HT1080 (cell line): Measurements from ENCODE around the gene CHAMP1. TPM values are rescaled to one million over a fixed set of nuclear protein-coding genes. Genes with fewer than 3 reads are reported as not detected.

Experiments
- DNase-seq: peaks from one replicate; pipeline ENCODE4 v3.0.0-alpha.2; 2015; ENCODE audit warnings: low read depth
- polyA plus RNA-seq, 2 experiments: library from polyadenylated mRNA; depleted of rRNA; stranded (reverse); fragments of >200 nt; gene quantifications; 2 replicates each; pipeline ENCODE4 v1.2.3, GENCODE V29; 2015
- total RNA-seq: library from RNA; depleted of rRNA; stranded (reverse); fragments of >200 nt; shearing (Covaris generic); gene quantifications from 2 replicates; pipeline ENCODE4 v1.2.3, GENCODE V29; 2014; rRNA removed

Gene CHAMP1, protein sequence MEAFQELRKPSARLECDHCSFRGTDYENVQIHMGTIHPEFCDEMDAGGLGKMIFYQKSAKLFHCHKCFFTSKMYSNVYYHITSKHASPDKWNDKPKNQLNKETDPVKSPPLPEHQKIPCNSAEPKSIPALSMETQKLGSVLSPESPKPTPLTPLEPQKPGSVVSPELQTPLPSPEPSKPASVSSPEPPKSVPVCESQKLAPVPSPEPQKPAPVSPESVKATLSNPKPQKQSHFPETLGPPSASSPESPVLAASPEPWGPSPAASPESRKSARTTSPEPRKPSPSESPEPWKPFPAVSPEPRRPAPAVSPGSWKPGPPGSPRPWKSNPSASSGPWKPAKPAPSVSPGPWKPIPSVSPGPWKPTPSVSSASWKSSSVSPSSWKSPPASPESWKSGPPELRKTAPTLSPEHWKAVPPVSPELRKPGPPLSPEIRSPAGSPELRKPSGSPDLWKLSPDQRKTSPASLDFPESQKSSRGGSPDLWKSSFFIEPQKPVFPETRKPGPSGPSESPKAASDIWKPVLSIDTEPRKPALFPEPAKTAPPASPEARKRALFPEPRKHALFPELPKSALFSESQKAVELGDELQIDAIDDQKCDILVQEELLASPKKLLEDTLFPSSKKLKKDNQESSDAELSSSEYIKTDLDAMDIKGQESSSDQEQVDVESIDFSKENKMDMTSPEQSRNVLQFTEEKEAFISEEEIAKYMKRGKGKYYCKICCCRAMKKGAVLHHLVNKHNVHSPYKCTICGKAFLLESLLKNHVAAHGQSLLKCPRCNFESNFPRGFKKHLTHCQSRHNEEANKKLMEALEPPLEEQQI
- total RNA-seq, result 25.4 and 26.3 TPM in 2 replicates
- 48.5 and 54.1 TPM in 2 replicates for polyA plus RNA-seq (2015; cell fraction: cytosol; rRNA removed)
- polyA plus RNA-seq (2015; cell fraction: nucleus; rRNA removed), result 36.2 and 38.1 TPM in 2 replicates

DNA sequence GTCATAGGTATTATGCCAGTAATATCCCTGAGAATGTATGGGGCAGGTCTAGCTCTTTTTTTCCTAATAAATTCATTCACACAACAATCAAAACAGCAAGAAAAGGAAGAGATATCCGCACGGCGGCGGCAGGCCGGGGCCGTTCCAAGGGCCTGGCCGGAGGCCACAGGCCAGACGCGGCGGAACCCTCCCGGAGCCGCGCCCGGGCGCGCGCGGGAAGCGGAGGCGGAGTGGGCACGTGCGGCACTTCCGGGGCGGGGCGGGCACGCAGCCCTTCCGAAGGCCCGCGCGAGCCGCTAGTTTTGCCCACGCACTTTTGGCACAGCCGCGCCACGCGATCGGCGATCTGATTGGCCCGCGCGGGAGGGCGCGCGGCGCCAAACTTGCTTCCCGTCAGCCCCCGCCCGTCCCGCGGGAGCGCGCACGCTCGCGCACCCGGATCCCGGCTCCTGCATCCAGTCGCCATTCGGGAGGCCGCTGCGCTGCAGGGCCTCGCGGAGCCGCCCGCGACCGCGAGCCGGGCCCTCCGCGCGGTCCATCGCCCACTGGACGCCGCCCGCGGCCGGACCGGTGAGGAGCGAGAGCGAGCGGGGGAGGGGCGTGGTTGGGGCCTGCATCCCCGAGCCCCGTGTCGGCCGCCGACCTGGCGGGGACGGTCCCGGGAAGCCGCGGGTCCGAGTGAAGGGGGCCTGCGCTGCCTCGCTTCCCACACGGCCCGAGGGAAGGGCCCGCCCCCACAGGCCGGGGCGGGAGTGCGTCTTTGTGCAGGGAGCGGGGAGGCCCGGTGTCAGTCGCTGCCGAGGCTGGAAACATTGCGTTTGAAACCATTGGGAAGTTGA, at the start of gene CHAMP1:
TSS of gene CHAMP1 (plus strand) at position 430 of the 839 bp plus-strand sequence. CDS start 9,340 bp downstream, outside the sequence.
- DNase-seq, result peak; percentile 97

DNA sequence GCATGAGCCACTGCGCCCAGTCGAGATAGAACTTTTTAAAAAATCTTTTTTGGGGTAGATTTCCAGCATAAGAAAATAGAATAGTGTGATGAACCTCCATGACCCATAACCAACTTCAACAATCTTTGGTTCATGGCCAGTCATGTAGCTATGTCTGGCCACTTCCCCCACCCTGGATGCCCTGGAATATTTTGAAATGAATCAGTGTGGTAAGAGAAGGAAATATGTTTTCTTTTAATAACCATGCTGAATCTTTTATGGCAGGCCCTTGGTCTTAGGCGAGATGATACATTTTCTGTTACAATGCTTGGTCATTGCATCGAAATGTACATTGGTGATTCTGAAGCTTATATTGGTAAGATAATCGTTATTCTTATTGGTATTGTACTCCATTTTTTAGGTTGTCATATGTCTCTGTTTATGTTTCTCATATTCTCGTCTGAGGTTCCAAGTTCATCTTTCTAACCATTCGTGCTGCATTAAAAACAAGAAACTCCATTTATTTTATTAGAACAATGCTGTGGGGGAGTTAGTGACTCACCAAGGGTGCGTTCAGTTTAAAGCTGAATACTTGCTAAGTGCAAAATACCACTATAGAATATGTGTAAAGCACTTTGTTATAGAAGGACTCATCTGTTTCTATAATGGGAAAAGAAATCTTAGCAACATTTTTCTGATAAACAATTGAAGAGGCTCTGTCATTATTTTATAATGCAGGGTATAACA, 49.3 kb upstream of the CHAMP1 start:
- no peak for DNase-seq

DNA sequence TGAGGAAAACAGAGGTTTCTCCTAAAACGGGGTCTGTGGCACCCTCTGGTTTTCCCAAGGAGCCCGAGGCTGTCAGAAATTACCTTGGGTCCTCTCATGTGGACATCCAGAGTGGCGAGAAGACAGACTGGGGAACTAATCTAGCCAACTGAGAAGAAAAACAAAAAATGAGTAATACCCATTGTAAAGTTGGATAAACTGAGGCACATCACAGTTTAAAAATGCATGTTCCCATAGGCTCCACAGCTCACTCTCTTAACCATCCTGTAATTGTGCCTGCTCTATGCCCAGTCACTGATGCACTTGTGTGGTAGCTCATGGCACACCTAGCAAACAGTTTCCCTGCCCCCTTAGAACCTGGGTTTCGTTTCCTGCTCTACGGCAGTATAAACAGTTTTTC, 48.1 kb upstream of the CHAMP1 start:
- no peak for DNase-seq

DNA sequence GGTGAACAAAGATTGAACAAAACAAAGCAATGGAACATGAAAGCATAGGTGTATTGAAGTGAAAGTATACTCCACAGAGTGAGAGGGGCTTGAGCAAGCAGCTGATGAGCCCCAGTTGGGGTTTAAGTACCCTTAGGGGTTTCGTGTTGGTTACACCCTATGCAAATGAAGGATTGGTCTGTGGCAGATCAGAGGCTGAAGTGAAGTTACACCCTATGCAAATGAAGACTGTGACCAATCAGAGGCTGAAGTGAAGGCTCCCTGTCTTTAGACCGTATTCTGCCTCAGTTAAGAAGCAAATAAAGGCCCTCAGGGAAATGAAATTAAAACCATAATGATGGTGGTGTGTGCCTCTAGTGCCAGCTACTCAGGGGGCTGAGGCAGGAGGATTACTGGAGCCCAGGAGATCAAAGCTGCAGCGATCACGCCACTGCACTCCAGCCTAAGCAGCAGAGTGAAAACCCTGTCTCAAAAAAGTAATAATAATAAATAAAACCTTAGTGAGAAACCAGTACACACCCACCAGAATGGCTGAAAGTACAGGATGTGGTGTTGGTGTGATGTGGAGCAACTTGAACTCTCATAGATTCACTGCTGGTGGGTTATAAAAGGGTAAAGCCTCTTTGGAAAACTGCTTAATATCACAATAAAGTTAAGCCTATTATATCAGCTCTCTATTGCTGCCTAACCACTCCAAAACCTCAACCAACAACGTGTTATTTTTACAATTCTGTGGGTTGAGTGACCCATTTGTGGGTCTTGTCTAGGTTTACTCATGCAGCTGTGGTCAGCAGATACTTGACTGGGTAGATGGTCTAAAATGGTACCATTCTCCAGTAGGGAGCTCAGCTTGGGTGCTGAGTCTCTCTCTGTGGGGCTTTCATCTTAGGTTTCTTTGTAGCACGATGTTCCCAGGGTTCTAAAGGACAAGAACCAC, 45.7 kb upstream of the CHAMP1 start:
- no peak for DNase-seq

DNA sequence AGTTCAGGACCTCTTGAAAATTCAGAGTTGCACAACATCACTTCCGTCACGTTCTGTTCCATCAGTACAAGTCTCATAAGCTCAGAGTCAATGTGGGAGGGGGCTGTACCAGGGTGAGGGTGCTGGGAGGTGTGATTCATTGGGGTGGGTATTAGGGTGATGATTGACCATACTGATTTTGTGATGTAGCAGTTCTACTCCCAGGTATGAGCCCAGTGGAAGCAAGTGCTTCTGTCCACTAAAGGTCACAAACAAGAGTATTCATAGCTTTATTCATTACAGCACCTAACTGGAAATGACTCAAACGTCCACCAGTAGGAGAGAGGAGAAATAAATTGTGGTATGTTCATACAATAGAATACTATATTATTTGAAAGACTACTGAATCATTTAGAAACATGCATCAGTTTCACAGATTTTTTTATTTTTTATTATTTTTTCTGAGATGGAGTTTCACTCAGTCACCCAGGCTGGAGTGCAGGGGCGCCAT, 45.0 kb upstream of the CHAMP1 start:
- DNase-seq, result no peak

DNA sequence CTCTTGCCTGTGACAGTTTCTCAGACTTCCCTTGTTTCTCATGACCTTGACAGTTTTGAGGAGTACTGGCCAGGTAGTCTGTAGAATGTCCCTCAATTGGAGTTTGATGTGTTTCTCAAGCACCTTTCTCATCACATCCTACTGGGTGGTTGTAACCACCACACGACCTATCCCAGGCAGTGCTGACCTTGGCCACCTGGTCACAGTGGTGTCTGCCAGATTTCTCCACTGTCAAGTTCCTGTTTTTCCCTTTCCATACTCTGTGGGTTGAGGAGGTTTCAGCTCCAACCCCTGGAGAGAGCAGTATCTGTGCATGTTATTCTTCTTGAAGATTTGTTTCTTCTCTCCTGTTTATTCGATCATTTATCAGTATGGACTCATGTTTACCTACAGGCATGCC, 41.3 kb upstream of the CHAMP1 start:
- no peak for DNase-seq

DNA sequence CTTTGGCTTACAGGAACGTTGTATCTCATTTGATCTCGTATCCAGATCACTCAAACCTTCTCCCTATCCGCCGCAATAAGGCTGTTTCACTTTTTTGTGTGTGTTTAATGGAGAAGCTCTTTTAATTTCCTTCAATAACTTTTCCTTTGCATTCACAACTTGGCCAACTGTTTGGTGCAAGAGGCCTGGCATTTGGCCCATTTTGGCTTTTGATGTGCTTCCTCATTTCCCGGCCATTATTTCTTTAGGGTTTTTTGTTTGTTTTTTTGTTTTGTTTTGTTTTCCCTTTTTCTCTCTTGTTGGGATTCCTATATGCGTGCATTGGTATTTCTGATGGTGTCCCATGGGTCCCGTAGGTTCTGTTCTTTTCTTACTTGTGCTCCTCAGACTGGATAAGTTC, 39.0 kb upstream of the CHAMP1 start:
- no peak for DNase-seq

DNA sequence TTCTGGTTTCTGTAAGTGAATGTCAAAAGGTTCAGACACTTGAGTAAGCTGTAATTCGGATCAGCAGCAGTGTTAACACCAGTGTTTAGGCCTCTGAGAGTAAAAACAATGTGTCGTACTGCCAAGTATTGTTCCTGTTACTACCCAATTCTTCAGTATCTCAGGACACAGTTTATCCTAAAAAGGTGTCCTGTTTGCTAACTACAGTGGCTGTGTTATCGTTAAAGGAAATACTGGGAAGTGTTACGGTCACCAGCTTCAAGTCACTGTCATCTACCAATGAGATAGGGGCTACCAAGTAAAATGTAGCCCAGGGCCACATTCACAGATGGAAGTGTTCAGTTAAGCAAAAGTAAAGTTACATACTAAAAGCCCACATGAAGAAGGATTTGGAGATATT, 35.2 kb upstream of the CHAMP1 start:
- no peak for DNase-seq

DNA sequence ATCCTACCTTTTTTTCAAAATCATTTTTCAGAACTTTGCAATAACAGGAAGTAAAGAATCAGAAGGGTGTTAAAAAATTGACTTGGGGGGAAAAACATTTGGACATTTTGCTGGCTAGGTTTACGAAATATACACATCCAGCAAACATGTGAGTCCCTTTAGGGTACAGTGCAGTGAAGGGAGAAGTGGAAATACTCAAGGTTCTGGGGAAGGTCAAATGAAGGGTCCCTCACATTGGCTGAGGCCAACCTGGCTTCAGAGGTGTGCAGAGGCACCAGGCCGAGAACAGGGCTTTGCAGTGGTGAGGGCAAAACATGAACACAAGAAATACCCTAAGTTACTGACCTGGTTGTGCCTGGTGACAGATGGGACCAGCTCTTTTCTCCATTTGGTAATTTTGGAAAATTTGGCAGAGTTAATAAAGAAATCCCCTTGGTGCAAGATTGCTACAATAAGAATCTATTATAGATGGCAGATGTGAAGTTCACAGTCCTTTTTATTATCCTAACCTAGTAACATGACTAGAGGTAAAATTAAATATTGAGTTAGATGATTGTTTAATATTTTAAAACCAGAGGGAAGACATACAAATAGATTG, 34.4 kb upstream of the CHAMP1 start:
- no peak for DNase-seq

DNA sequence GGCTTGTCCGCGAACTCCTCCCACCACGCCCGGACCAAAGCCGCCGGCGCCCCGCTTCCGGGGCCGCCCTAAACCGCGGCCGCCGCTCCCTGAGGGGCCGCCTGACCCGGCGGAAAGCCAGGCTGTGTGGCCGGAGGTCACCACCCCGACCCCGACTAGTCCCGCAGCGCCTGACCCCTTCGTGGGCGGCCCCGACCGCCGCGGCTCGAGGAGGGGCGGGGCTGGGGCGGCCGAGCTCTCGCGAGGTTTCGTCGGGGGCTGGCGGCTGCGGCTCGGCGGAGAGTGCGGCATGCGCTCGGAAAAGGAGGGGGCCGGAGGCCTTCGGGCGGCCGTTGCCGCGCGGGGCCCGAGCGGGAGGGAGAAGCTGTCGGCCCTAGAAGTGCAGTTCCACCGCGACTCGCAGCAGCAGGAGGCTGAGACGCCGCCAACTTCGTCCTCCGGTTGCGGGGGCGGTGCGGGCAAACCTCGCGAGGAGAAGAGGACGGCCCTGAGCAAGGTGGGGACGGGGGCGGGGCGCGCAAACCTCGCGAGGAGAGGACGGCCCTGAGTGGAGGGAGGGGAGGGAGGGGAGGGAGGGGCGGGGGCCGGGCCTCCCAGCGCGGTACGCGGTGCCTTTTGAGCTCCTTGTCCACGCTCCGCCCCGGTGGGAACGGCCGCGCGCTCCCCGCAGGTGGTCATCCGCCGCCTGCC, 32.8 kb upstream of the CHAMP1 start, which contains the start of gene UPF3A:
TSS of gene UPF3A (plus strand) at position 251 of the 690 bp plus-strand sequence. CDS start at position 290, 39 bp downstream.
- peak; percentile 84 for DNase-seq

DNA sequence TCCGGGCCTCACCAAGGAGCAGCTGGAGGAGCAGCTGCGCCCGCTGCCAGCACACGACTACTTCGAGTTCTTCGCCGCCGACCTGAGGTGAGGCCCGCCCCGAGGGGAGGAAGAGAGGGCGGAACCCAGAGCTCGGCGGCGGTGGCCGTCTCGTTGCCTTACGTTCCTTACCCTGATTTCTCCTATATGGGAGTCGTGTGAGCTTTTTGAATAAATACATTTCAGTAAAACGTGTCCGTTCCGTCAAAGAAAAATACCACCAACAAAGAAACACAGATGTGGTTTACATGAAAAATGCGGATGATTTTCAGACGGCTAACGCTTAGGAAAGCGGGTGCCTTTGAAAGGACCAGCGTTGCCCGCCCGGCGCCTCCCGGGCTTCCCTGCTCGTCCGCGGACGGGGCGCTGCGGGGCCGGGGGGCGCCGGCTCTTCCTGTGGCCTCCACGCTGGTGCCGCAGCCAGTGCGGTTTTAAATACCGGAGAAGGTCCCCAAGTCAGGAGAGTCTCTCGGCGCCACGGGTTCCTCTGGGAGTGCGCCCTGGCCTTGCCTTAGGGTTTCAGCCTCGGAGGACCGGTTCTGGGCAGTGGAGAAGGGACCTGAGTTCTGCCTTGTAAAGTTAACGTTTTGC, 32.1 kb upstream of the CHAMP1 start:
- DNase-seq, result peak; percentile 79

DNA sequence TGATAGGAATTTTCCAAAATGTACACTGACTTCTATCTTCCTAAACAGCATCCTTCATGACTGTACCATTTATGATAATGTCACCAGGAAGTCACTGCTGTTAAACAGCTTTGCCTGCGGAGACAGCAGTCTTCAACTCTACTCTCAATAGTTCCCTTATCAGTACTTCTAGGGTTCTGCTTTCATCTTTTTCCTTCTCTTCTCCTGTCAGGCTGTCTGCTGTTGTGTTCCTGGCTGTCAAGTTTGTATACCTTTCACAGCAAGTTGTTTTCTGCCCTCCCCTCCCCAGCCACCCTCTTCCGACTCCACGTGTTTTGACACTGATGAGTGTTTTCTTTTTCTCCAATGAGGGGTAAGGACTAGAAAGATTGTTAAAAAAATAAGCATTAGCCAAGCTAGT, 30.7 kb upstream of the CHAMP1 start:
- no peak for DNase-seq

DNA sequence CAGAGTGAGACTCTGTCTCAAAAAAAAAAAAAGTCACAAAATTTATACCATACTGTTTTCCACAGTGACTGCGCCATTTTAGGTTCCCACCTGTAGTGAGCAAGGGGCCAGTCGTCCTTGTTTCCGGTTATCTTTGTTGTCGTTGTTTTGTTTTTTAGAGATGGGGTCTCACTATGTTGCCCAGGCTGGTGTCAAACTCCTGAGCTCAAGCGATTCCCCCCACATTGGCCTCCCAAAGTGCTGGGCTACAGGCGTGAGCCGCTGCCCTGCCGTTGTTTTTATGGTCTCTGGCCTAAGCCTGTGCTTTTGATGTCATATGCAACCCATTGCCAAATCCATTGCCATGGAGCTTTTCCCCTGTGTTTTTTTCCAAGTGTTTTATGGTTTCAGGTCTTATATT, 29.6 kb upstream of the CHAMP1 start:
- DNase-seq, result no peak

DNA sequence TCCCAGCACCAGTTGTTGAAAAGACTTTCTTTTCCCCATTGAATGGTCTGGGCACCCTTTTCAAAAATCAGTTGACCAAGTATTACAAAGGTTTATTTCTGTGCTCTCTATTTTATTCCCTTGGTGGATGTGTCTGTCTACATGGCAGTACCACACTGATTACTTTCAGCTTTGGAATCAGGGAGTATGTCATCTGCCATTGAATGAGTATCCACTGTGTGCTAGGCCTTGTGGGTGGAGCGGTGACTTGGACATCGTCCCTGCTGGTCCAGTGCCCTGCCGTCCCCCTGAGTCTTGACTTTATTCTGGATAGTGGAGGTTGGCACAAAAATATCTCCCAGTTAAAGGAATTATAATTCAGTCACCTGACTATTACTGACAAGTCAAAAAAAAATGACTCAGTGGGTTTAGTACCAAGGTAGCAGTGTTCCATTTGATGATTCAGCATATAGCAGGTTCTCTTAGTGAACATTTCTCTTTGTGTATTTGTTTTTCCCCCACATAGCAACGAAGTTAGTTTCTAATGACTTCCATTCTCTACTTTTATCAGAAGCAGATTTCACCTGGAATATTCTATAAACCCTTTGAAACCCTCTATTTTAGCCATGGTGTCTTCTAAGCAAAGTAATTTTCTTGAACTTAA, 29.0 kb upstream of the CHAMP1 start:
- DNase-seq, result peak; percentile 37

DNA sequence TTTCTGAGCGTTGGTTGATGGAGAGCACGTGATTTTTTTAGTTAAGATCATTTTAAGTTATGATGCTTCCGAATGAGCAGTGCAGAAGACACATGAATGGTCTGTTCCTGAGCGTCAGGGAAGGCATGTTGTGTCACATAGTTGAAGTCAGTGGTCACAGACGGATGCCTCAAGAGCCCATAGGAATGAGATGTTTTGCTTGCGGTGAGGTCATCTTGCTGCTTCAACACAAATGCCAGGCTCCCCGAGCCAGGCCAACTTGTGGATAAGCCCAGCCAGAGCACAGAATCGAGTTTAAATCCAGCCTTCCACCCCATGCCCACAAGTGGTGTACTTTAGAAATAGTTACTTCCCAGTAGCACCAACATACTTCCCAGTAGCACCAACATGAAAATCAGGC, 27.5 kb upstream of the CHAMP1 start:
- no peak for DNase-seq

DNA sequence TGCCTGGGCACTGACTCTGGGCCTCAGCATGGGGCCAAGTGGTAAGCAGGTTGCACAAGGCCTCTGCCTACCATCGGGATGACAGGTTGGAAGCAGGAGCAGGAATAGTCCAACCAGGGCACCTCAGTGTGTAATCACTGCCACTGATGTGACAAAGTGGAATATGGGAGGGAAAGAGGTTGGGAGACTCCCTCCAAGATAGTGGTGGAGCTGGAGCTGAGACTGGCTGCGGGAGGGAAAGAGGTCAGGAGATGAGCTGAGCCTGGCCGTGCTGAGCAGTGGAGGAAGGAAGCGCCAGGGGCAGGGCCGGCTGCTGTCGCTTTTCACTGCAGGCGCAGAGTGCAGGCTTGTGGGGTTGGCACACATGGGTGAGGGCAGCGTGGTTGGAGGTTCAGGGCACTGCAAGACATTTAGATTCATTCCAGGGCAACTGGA, 26.1 kb upstream of the CHAMP1 start:
- DNase-seq, result no peak

DNA sequence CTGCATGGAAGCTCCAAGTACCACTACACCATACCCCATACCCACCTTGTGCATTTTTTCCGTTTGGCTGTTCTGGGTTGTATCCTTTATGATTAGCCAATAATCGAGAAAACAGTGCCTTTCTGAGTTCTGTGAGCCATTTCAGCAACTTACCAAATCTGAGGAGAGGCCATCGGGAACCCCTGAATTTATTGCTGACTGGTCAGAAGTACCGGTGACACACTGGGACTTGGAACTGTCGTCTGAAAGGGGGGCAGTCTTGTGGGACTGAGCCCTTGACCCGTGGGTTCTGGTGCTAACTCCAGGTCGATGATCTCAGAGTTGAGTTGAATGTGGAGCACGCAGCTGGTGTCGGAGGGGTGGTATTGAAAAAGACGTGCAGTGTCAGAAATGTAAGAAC, 17.9 kb upstream of the CHAMP1 start:
- DNase-seq, result no peak
